Islet precursor cell (in vitro differentiated cells): ENCODE results near the gene CISD2.
"Not testable (repeated sequence)": the region's sequence is repeated elsewhere in the genome, so short reads cannot be mapped to it uniquely, and the experiment has no call there.

ENCODE experiments used
- DNase-seq: peaks from one replicate; pipeline ENCODE4 v3.0.0-alpha.2; 2018

Gene CISD2

DNA sequence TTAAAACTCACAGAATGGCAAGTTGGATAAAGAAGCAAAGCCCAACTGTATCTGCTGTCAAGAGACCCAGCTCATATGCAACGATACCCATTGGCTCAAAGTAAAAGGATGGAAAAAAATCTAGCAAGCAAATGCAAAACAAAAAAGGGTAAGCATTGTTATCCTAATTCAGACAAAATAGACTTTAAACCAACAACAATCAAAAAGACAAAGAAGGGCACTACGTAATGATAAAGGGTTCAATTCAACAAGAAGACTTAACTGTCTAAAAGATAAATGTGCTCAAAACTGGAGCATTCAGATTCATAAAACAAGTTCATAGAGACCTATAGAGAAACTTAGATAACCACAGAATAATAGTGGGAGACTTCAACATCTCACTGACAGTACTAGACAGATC, 69.3 kb downstream of the CISD2 start:
- DNase-seq = not testable (repeated sequence)
